ENCODE results near the gene ASTL. TPM values are rescaled to one million over a fixed set of nuclear protein-coding genes. Genes with fewer than 3 reads are reported as not detected.
"Not testable (repeated sequence)": the region's sequence is repeated elsewhere in the genome, so short reads cannot be mapped to it uniquely, and the experiment has no call there.

ASTL gene
- total RNA-seq, 2 experiments from 2014 or later, result 0.22 TPM; not detected in 1

DNA sequence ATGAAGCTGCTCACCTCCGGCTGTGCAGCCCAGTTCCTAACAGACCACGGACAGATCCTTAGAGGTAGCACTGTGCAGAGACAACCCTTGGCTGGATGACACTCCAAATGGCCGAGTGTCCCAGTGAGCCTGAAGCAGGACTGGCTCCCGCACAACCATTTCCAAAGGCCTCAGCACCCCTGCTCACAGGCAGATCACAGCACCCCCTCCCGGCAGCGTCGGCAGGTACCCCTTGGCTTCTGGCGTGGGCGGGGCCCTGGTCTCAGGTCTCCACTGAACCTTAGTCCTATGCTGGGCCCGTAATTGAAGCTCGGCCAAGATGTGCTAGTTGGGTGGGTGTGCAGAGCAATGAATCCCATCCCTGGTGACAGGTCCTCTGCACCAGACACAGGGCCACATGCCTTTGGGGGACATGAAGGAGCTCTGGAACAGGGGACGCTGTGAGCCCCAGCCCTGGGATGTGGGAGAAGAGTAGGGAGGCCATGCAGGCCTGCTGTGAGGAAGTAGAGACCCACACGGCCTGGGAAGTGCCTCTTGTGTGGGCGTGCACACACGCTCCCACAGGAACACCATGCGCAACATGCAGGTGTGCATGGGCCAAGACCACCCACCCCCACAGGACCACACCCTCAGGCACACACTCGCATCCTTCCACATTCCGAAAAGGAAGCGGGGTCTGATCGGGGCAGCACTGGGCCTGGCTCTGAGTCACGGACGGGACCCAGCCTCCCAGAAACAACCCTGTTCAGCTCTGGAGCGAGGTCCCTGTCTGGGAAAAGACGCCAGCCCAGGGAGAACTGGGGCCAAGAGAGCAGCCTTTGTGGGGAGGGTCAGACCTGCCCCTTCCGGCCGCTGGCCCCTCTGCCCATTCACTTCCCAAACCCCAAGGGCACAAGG, 4.2 kb upstream of the ASTL start:
- Mint-ChIP-seq H3K36me3 (ENCODE audit: low read depth) (peaks cover 14% of the 10 kb centered on the region), H3K27me3 (no peaks in the 10 kb centered on the region), H3K27ac (peak overlapping the region; percentile 72)

DNA sequence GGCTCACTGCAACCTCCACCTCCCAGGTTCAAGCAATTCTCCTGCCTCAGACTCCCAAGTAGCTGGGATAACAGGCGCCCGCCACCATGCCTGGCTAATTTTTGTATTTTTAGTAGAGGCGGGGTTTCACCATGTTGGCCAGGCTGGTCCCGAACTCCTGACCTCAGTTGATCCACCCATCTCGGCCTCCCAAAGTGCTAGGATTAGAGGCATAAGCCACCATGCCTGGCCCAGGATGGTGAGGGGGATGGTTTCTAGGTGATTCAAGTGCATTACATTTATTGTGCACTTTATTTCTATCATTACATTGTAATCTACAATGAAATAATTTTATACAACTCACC, 3.3 kb upstream of the ASTL start:
- peaks cover 14% of the 10 kb centered on the region for H3K36me3 Mint-ChIP-seq (ENCODE audit: low read depth)
- CTCF ChIA-PET, result interaction anchor here (1.1 to 15.6 kb wide), 5 partner anchors 25 to 60 kb away, joined by 3 to 239 read pairs (median 3); no protein-coding TSS in a partner anchor
- H3K4me3 Mint-ChIP-seq, POLR2A ChIA-PET, H3K27ac Mint-ChIP-seq, H3K9me3 Mint-ChIP-seq, H3K27me3 Mint-ChIP-seq, DNase-seq: not testable (repeated sequence)
- peaks cover 39% of the 10 kb centered on the region for H3K4me1 Mint-ChIP-seq

More for the DNA sequence above, 4.2 kb upstream of the ASTL start:
- ChIA-PET CTCF (interaction anchor here (1.1 to 15.6 kb wide), 8 partner anchors 9 to 124 kb away, joined by 3 to 239 read pairs (median 6); no protein-coding TSS in a partner anchor), POLR2A (interaction anchor here (1.0 kb wide), 1 partner anchor 32 kb away, joined by 5 read pairs; no protein-coding TSS in a partner anchor)
- Mint-ChIP-seq H3K4me3 (peak overlapping the region; percentile 92), H3K4me1 (peaks cover 47% of the 10 kb centered on the region), H3K9me3 (no peaks in the 10 kb centered on the region)
- DNase-seq, result peak; percentile 38

- H3K27me3 Mint-ChIP-seq, result no peaks in the 10 kb centered on the region
- CTCF ChIA-PET, result interaction anchor here (1.1 to 15.6 kb wide), 4 partner anchors 24 to 60 kb away, joined by 3 to 239 read pairs (median 3); no protein-coding TSS in a partner anchor
- peaks cover 14% of the 10 kb centered on the region for H3K36me3 Mint-ChIP-seq (ENCODE audit: low read depth)
- DNase-seq, result no peak
- H3K27ac Mint-ChIP-seq, result peak overlapping the region; percentile 5
- H3K4me3 Mint-ChIP-seq, result no peak overlapping the region
- H3K4me1 Mint-ChIP-seq, result peaks cover 33% of the 10 kb centered on the region
- POLR2A ChIA-PET, result interaction anchor here (2.9 kb wide), 1 partner anchor 34 kb away, joined by 17 read pairs; no protein-coding TSS in a partner anchor
- H3K9me3 Mint-ChIP-seq, result no peaks in the 10 kb centered on the region
These were observed 2.8 kb upstream of the ASTL start for GRCh38 chr2:96140941-96141623.

DNA sequence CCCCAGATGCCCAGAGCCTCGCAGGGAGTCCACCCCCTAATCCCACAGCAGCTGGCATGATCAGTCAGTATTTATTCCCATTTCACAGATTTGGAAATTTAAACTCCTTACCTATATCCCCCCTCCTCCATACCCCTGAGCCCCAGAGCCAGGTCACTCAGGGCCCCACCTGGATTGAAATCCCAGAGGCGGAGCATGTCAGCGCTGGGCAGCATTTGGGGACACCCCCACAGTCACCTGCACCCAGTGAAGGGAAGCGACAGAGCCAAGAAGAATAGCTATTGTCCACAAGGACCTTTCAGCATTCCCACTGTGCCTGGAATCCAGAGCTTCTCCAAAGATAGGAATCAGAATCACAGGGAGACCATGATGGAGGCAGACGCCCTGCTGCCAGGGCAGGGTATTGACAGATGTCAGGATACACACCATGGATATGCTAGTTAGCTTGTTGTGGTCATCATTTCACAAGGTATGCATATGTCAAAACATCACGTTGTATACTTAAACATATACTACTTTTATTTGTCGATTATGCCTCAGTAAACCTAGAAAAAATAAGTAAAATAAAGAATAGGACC, 968 bp upstream of the ASTL start:
- Mint-ChIP-seq H3K27me3 (no peaks in the 10 kb centered on the region), H3K4me3 (no peak overlapping the region), H3K36me3 (ENCODE audit: low read depth) (peaks cover 12% of the 10 kb centered on the region), H3K9me3 (no peaks in the 10 kb centered on the region), H3K27ac (no peak overlapping the region), H3K4me1 (peaks cover 26% of the 10 kb centered on the region)
- POLR2A ChIA-PET, result interaction anchor here (2.9 kb wide), 1 partner anchor 36 kb away, joined by 17 read pairs; no protein-coding TSS in a partner anchor
- no peak for DNase-seq
- CTCF ChIA-PET, result interaction anchor here (0.5 to 15.6 kb wide), 23 partner anchors 8 to 192 kb away, joined by 3 to 239 read pairs (median 5); partner anchors contain the start of genes ADRA2B, CIAO1 and STARD7

- peaks cover 10% of the 10 kb centered on the region for H3K4me1 Mint-ChIP-seq
- H3K4me3 Mint-ChIP-seq, result no peak overlapping the region
- CTCF ChIA-PET, result interaction anchor here (0.6 to 15.6 kb wide), 14 partner anchors 10 to 145 kb away, joined by 3 to 239 read pairs (median 8); partner anchors contain the start of genes ADRA2B and CIAO1
- no peak overlapping the region for H3K27ac Mint-ChIP-seq
- no peaks in the 10 kb centered on the region for H3K36me3 Mint-ChIP-seq (ENCODE audit: low read depth)
- POLR2A ChIA-PET, result no interaction called here
- H3K27me3 Mint-ChIP-seq, result no peaks in the 10 kb centered on the region
- no peaks in the 10 kb centered on the region for H3K9me3 Mint-ChIP-seq
- DNase-seq, result no peak
These were observed 752 bp downstream of the ASTL start for GRCh38 chr2:96137321-96138178.

DNA sequence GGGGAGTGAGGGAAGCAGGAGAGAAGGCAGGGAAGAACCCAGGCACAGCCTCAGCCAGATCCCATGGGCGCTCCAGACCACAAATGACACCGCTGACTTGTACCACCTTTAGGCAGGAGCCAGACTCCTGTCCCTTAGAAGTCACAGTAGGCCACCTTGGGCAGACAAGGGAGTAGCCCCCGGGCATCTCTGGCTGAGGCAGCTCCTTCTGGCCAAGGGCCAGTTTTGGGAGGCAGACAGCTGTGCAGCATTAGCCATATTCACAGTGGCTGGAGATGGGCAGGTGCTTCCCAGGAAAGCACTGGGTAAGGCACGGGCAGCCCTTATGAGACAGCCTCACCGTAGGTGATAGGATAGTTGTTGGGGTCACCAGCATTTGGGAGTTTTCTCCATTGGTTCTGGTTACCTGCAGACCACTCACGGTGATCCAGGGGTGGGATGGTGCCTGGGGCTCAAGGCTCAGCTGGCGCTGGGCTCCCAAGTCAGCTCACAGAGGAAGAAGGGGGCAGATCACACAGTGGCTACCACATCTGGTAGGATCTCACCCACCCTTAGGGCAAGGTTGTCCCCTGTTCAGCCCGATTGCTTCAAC, 2.1 kb downstream of the ASTL start:
- peaks cover 10% of the 10 kb centered on the region for H3K4me1 Mint-ChIP-seq
- ChIA-PET CTCF (interaction anchor here (4.2 to 15.6 kb wide), 3 partner anchors 11 to 40 kb away, joined by 25 to 239 read pairs (median 26); partner anchors contain the start of gene ADRA2B), POLR2A (no interaction called here)
- H3K36me3 Mint-ChIP-seq (ENCODE audit: low read depth), result no peaks in the 10 kb centered on the region
- no peak overlapping the region for H3K4me3 Mint-ChIP-seq
- no peak for DNase-seq
- no peak overlapping the region for H3K27ac Mint-ChIP-seq
- no peaks in the 10 kb centered on the region for H3K9me3 Mint-ChIP-seq
- no peaks in the 10 kb centered on the region for H3K27me3 Mint-ChIP-seq

DNA sequence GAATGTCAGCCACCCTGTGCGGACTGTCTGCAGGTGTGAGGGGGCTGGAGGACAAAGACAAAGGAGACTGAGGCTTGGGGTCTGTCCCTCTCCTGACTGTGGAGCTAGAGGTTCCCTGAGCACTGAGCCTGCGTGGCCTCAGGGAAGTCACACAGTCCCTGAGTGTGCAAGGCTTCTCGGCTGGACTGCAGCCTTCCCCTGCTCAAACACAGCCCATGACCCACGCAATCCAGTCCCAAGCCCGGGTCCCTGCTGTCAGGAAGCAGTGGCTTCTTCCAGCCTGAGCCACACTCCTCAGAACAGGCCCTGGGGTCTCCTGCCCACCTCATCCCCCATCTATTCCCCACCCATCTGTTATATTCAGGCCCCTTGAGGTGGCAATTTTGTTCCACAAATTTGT, 2.7 kb downstream of the ASTL start:
- ChIA-PET CTCF (interaction anchor here (1.0 to 15.6 kb wide), 3 partner anchors 12 to 40 kb away, joined by 3 to 239 read pairs (median 25); no protein-coding TSS in a partner anchor), POLR2A (no interaction called here)
- H3K27ac Mint-ChIP-seq, result no peak overlapping the region
- H3K27me3 Mint-ChIP-seq, result no peaks in the 10 kb centered on the region
- no peaks in the 10 kb centered on the region for H3K9me3 Mint-ChIP-seq
- no peak overlapping the region for H3K4me3 Mint-ChIP-seq
- no peak for DNase-seq
- H3K36me3 Mint-ChIP-seq (ENCODE audit: low read depth), result no peaks in the 10 kb centered on the region
- H3K4me1 Mint-ChIP-seq, result peaks cover 15% of the 10 kb centered on the region

DNA sequence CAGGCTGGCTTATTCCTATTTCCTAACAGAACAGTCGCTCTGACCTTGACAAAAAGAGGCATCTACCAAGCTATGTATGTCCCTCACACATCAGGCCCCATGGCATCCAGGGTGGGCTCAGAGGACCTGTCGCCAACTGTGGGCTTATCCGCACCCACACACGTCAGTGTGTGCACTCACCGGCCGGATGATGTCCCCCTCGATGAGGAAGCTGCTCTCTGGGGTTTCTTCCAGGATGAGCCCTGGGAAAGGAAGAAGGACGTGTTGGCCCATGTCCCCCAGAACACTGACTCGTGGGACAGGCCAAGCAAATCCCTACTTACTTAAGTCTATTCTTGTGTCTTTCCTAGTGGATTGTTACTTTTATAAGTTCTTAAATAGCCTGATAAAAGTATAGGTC, 3.1 kb downstream of the ASTL start:
- ChIA-PET POLR2A (no interaction called here), CTCF (interaction anchor here (1.0 to 15.6 kb wide), 2 partner anchors 18 to 41 kb away, joined by 3 to 239 read pairs; no protein-coding TSS in a partner anchor)
- peaks cover 19% of the 10 kb centered on the region for H3K4me1 Mint-ChIP-seq

DNA sequence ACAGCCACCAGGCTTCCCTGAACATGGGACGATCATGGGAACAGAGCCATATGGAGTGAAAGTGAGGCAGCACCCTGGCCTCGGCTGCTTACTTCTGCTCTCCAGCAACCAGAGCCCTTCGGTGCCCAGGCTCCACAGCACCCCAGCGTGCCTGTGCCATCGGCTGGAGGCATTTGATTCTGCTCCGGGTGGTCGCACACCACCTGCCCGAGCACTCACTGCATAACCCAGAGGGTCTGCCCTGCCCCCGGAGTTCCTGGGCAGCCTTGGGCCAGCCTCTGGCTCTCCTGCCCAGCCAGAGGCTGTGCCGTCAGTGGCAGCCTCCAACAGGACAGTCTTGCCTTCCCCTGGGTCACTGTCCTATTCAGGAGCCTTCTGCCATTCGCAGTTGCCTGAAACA, 3.9 kb downstream of the ASTL start:
- Mint-ChIP-seq H3K36me3 (ENCODE audit: low read depth) (no peaks in the 10 kb centered on the region), H3K27ac (no peak overlapping the region), H3K9me3 (no peaks in the 10 kb centered on the region), H3K4me3 (no peak overlapping the region), H3K4me1 (peaks cover 20% of the 10 kb centered on the region), H3K27me3 (no peaks in the 10 kb centered on the region)
- CTCF ChIA-PET, result interaction anchor here (1.0 to 15.6 kb wide), 4 partner anchors 8 to 41 kb away, joined by 3 to 239 read pairs (median 10); no protein-coding TSS in a partner anchor
- DNase-seq, result no peak
- POLR2A ChIA-PET, result no interaction called here

More for the DNA sequence above, 3.1 kb downstream of the ASTL start:
- no peaks in the 10 kb centered on the region for H3K27me3 Mint-ChIP-seq
- DNase-seq, result no peak
- H3K27ac Mint-ChIP-seq, result no peak overlapping the region
- H3K4me3 Mint-ChIP-seq, result no peak overlapping the region
- no peaks in the 10 kb centered on the region for H3K36me3 Mint-ChIP-seq (ENCODE audit: low read depth)
- H3K9me3 Mint-ChIP-seq, result no peaks in the 10 kb centered on the region

- CTCF ChIA-PET, result interaction anchor here (1.5 to 2.8 kb wide), 3 partner anchors 11 to 43 kb away, joined by 6 to 14 read pairs (median 7); no protein-coding TSS in a partner anchor
- H3K27me3 Mint-ChIP-seq, result no peaks in the 10 kb centered on the region
- H3K4me1 Mint-ChIP-seq, result peaks cover 21% of the 10 kb centered on the region
These were observed 6.2 kb downstream of the ASTL start for GRCh38 chr2:96131813-96132745.

More at GRCh38 chr2:96131813-96132745, 6.2 kb downstream of the ASTL start:
- Mint-ChIP-seq H3K27ac (peak overlapping the region; percentile 47), H3K36me3 (ENCODE audit: low read depth) (no peaks in the 10 kb centered on the region), H3K9me3 (no peaks in the 10 kb centered on the region), H3K4me3 (no peak overlapping the region)
- POLR2A ChIA-PET, result no interaction called here
- DNase-seq, result no peak
